Measurements from ENCODE around the gene SALL3. TPM values are rescaled to one million over a fixed set of nuclear protein-coding genes. Genes with fewer than 3 reads are reported as not detected.

Gene SALL3
- 0.52 TPM in 1 of 2 replicates, not detected in the other for total RNA-seq

GRCh38 chr18:78979730-78980278 is at the start of gene SALL3:
TSS of gene SALL3 (plus strand) at chr18:78979818. CDS start at chr18:78980275, 457 bp downstream.

Other genes starting within 250 kb of the SALL3 start
- gene ATP9B, start 89.6 kb downstream of the SALL3 start, total RNA-seq: 28.9 and 31.6 TPM in 2 replicates